Measurements from ENCODE around the gene OPRL1. TPM values are rescaled to one million over a fixed set of nuclear protein-coding genes. Genes with fewer than 3 reads are reported as not detected.

OPRL1 gene
- total RNA-seq, 4 donors from 2014 or later = 0.34 to 0.91 (median 0.76) TPM; not detected in 1

- Histone ChIP-seq H3K27ac (no peak overlapping the region), H3K27me3 (peaks cover 0 to 59% (median 0%) of the 10 kb centered on the region in 4 donors), H3K4me3 (no peak overlapping the region), H3K4me1 (peaks cover 0 to 13% (median 0%) of the 10 kb centered on the region in 3 donors), H3K9me3 (no peaks in the 10 kb centered on the region), H3K36me3 (no peaks in the 10 kb centered on the region)
- intact Hi-C loops (cut with DNase I) = no loop called here
- no peak for TF ChIP-seq POLR2A (IDR thresholded peaks at IDR 0.05)
- no peak for TF ChIP-seq CTCF (IDR thresholded peaks at IDR 0.05)
- 67 to 69% methylated on average over 1 to 6 of the region's 19 CpGs for WGBS, 2 donors
- no peak for DNase-seq
Observed at GRCh38 chr20:64091340-64091739, 11.5 kb downstream of the OPRL1 start.

- no peak for TF ChIP-seq CTCF (IDR thresholded peaks at IDR 0.05)
- H3K4me3 ChIP-seq = no peak overlapping the region
- no peak for DNase-seq
- H3K27me3 ChIP-seq = peaks cover 0 to 59% (median 0%) of the 10 kb centered on the region in 4 donors
- 7 to 25% methylated on average over 3 to 4 of the region's 16 CpGs for WGBS, 2 donors
- intact Hi-C loops (cut with DNase I) = no loop called here
- H3K36me3 ChIP-seq = no peaks in the 10 kb centered on the region
- peaks cover 0 to 13% (median 0%) of the 10 kb centered on the region in 3 donors for H3K4me1 ChIP-seq
- H3K9me3 ChIP-seq = no peaks in the 10 kb centered on the region
- no peak overlapping the region for H3K27ac ChIP-seq
Observed at GRCh38 chr20:64091770-64092169, 11.9 kb downstream of the OPRL1 start.

- intact Hi-C loops (cut with DNase I) = no loop called here
- DNase-seq = no peak
- WGBS, 2 donors = 37% methylated on average over 14 of the region's 27 CpGs; no CpG with 5 or more reads in 1 of the 2 donors
- Histone ChIP-seq H3K27ac (no peak overlapping the region), H3K4me1 (peaks cover 0 to 13% (median 0%) of the 10 kb centered on the region in 3 donors), H3K36me3 (no peaks in the 10 kb centered on the region), H3K9me3 (no peaks in the 10 kb centered on the region), H3K27me3 (peaks cover 0 to 57% (median 0%) of the 10 kb centered on the region in 4 donors), H3K4me3 (no peak overlapping the region)
- no peak for TF ChIP-seq POLR2A (IDR thresholded peaks at IDR 0.05)
Observed at GRCh38 chr20:64092258-64093012, 12.6 kb downstream of the OPRL1 start.

GRCh38 chr20:64093013-64093503 is 13.2 kb downstream of the OPRL1 start:
- DNase-seq = no peak
- Histone ChIP-seq H3K27ac (no peak overlapping the region), H3K9me3 (no peaks in the 10 kb centered on the region), H3K4me3 (no peak overlapping the region), H3K27me3 (peaks cover 0 to 55% (median 0%) of the 10 kb centered on the region in 4 donors), H3K4me1 (peaks cover 0 to 13% (median 0%) of the 10 kb centered on the region in 3 donors), H3K36me3 (no peaks in the 10 kb centered on the region)
- TF ChIP-seq CTCF (IDR thresholded peaks at IDR 0.05) (no peak), POLR2A (IDR thresholded peaks at IDR 0.05) (no peak)
- 40% methylated on average over 1 of the region's 9 CpGs; no CpG with 5 or more reads in 1 of the 2 donors for WGBS, 2 donors
- intact Hi-C loops (cut with DNase I) = no loop called here

- H3K4me3 ChIP-seq = no peak overlapping the region
- peaks cover 0 to 13% (median 0%) of the 10 kb centered on the region in 3 donors for H3K4me1 ChIP-seq
- intact Hi-C loops (cut with DNase I) = no loop called here
- no peak for TF ChIP-seq CTCF (IDR thresholded peaks at IDR 0.05)
- TF ChIP-seq POLR2A (IDR thresholded peaks at IDR 0.05) = no peak
- H3K36me3 ChIP-seq = no peaks in the 10 kb centered on the region
- no peaks in the 10 kb centered on the region for H3K9me3 ChIP-seq
- DNase-seq = no peak
- peaks cover 0 to 40% (median 0%) of the 10 kb centered on the region in 4 donors for H3K27me3 ChIP-seq
- no peak overlapping the region for H3K27ac ChIP-seq
- 55 to 75% methylated on average over 4 of the region's 4 CpGs for WGBS, 2 donors
Observed at GRCh38 chr20:64095455-64095854, 15.6 kb downstream of the OPRL1 start.

Measured in esophagus squamous epithelium (tissue), 5 donors.